ENCODE results near the gene ABCC8. TPM values are rescaled to one million over a fixed set of nuclear protein-coding genes. Genes with fewer than 3 reads are reported as not detected.
A peak's percentile ranks its signal among the peaks of the same experiment; 100 is the strongest.

Gene ABCC8
- total and polyA plus RNA-seq, 2 donors (not counting 3 experiments of a cell fraction or from before 2014, with no cell fraction given) = not detected

DNA sequence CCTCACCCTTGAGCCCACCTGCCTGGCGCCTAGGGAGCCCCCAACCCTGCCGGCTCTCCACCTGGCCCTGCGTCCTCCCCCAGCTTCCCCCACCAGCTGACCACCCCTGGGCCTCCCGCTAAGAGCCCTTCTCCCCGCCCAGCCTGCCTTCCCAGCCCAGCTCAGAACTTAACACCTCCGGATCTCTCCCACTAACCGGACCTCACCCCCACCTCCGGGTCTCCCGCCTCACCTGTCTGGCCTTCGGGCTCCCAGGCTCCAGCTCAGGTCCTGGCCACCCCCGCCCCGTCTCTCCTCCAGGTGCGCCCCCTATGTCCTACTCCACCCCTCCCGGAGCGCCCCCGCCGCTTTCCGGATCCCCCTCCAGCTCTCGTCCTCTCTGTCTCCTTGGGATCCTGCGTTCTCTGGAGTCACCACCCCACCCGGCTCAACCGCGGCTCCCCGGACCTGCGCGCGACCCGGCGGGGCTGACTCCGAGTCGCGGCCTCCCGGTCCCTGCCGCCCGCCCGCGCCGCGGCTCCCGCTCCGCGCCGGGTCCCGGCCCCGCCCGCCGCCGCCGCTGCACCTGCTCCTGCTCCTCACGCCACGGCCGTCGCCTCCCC, 87.9 kb downstream of the ABCC8 start, which contains the start of gene KCNJ11:
Gene KCNJ11, minus strand, starts transcription at position 51 of the 602 bp plus-strand sequence. CDS start 568 bp downstream, outside the sequence.
- Histone ChIP-seq H3K27me3 (ENCODE audit: control insufficient read depth in 2 of 2, insufficient read depth in 2 of 2, low read length in 2 of 2) (peaks cover 8 to 14% of the 10 kb centered on the region in 2 experiments), H3K79me2 (ENCODE audit: control insufficient read depth, insufficient read depth, low read length) (no peaks in the 10 kb centered on the region), H2AFZ (ENCODE audit: low read depth, low read length) (peak within 1 kb of the TSS; percentile 81), H3K4me3 (replicated peaks in 1 of 3; ENCODE audit: insufficient read depth in 1 of 3, low read depth in 1 of 3, low read length in 3 of 3) (peak within 1 kb of the TSS in 1 of 3 experiments; percentile 39), H3K27ac (ENCODE audit: insufficient read depth, low read depth, low read length) (no peak within 1 kb of the TSS), H3K9me1 (replicated peaks; ENCODE audit: control insufficient read depth, extremely low read depth, insufficient read depth, low read length) (no peaks in the 10 kb centered on the region), H3K9ac (replicated peaks; ENCODE audit: extremely low read depth, insufficient read depth, low read length) (no peak within 1 kb of the TSS), H3K4me1 (ENCODE audit: control insufficient read depth, extremely low read depth, insufficient read depth, low read length) (no peaks in the 10 kb centered on the region), H3K4me2 (ENCODE audit: insufficient read depth, low read length) (peak within 1 kb of the TSS; percentile 57), H4K20me1 (replicated peaks; ENCODE audit: control insufficient read depth, extremely low read depth, insufficient read depth, low read length) (no peaks in the 10 kb centered on the region), H3K36me3 (ENCODE audit: control insufficient read depth in 2 of 2, extremely low read depth in 1 of 2, insufficient read depth in 2 of 2, low read length in 2 of 2) (no peaks in the 10 kb centered on the region), H3K9me3 (replicated peaks; ENCODE audit: control insufficient read depth, insufficient read depth, low read length) (no peaks in the 10 kb centered on the region)
- dilution Hi-C loops (cut with MboI; ENCODE audit: extremely low pct_ligation_motif_present, low sequenced_read_pairs) = no loop called here
- POLR2A ChIA-PET = no interaction called here
- no peak for FAIRE-seq
- intact Hi-C loops (cut with micrococcal nuclease) = loop anchor here (1.0 to 10.0 kb wide), 2 partner anchors 91 to 604 kb away; no protein-coding TSS in a partner anchor
- TF ChIP-seq POLR2AphosphoS5 (IDR thresholded peaks at IDR 0.05; ENCODE audit: insufficient read depth, low read depth, low read length) (no peak), FOS (IDR thresholded peaks at IDR 0.05; ENCODE audit: borderline replicate concordance, insufficient read depth, low read length) (no peak), MYC (IDR thresholded peaks at IDR 0.05; ENCODE audit: low read depth, low read length) (no peak), POLR2A (IDR thresholded peaks at IDR 0.05; ENCODE audit: low read depth, low read length) (no peak), GATA2 (IDR thresholded peaks at IDR 0.05; ENCODE audit: insufficient read depth, insufficient read length, low read depth, low read length) (no peak), JUN (IDR thresholded peaks at IDR 0.05; ENCODE audit: borderline replicate concordance, insufficient read depth, insufficient read length, low read depth) (no peak), CTCF (IDR thresholded peaks at IDR 0.05; ENCODE audit: extremely low read depth in 1 of 2, insufficient read depth in 1 of 2, low read depth in 1 of 2, low read length in 2 of 2) (no peak), EZH2 (IDR thresholded peaks at IDR 0.05; ENCODE audit: borderline replicate concordance, low read depth, low read length, severe bottlenecking) (no peak)
- TF ChIP-seq, protein P1, sequence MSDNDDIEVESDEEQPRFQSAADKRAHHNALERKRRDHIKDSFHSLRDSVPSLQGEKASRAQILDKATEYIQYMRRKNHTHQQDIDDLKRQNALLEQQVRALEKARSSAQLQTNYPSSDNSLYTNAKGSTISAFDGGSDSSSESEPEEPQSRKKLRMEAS (IDR thresholded peaks at IDR 0.05; ENCODE audit: insufficient read depth, insufficient read length) = no peak
- no TSS peak for BruUV-seq (replicated peaks)
- no peak for DNase-seq (ENCODE audit: low read depth, low spot score)
- CTCF ChIA-PET = interaction anchor here (0.7 to 2.6 kb wide), 16 partner anchors 10 to 342 kb away, joined by 3 to 31 read pairs (median 4); no protein-coding TSS in a partner anchor

Data from endothelial cell of umbilical vein (primary cell).